HG02981 (cell line): ENCODE measurements around the gene MSL1.

Experiments used
- ATAC-seq: cut with Tn5 transposase; IDR thresholded peaks from one replicate; pipeline ENCODE4 v1.9.1; 2021; ENCODE audit warnings: mild to moderate bottlenecking, moderate library complexity; ENCODE audit not compliant: unreplicated experiment

The MSL1 gene

DNA sequence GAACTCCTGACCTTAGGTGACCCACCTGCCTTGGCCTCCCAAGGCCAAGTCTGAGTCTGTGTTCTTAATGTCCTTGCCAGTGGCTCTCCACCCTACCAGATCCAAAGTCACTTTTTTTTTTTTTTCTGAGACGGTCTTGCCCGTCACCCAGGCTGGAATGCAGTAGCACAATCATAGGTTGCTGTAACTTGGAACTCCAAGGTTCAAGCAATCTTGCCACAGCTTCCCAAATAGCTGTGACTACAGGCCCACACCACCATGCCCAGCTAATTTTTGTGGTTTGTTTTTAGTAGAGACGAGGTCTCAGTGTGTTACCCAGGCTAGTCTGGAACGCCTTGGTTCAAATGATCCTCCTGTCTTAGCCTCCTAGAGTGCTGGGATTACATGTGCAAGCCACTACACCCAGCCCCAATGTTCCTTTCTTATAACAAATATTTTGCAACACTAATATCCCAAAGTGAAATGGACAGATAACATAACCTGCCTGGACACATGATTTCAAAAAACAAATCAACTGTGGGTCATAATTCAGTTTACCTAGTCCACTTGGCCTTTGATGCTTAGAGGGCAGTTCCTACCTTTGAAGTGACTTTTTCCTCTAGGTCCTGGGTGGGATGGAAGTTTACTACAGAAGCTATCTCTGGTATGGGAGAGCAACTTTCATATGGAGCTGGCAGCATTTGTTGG, 51.5 kb downstream of the MSL1 start:
- no peak for ATAC-seq

DNA sequence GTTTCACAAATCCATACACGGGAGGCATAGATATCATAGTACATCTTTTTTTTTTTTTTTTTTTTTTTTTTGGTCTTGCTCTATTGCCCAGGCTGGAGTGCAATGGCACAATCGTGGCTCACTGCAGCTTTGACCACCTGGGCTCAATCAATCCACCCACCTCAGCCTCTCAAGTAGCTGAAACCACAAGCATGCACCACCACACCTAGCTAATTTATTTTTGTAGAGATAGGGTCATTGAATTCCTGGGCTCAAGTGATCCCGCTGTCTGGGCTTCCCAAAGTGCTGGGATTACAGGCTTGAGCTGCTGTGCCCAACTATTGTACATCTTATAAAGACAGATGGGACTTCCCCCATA, 52.0 kb downstream of the MSL1 start:
- ATAC-seq, result no peak

- ATAC-seq, result no peak
These were observed 52.7 kb downstream of the MSL1 start for GRCh38 chr17:40174514-40174913.

- no peak for ATAC-seq
These were observed 54.4 kb downstream of the MSL1 start for GRCh38 chr17:40175928-40176753.

DNA sequence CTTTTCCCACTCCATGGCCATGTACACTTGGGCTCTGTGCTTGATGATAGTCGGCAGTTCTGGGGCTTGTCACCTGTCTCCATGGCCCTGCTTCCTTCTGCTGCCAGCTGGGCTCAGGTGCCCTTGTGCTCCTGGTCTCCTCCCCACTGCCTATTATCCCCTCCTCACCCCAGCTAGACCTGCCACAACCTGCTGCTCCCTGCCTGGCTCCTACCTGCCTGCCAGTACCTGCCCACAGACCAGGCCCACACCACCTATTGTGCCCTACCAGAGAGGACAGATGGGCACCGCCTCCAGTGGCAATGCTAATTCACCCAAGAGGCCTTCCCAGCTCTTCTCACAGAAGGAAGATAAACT, 55.0 kb downstream of the MSL1 start:
- ATAC-seq, result no peak

DNA sequence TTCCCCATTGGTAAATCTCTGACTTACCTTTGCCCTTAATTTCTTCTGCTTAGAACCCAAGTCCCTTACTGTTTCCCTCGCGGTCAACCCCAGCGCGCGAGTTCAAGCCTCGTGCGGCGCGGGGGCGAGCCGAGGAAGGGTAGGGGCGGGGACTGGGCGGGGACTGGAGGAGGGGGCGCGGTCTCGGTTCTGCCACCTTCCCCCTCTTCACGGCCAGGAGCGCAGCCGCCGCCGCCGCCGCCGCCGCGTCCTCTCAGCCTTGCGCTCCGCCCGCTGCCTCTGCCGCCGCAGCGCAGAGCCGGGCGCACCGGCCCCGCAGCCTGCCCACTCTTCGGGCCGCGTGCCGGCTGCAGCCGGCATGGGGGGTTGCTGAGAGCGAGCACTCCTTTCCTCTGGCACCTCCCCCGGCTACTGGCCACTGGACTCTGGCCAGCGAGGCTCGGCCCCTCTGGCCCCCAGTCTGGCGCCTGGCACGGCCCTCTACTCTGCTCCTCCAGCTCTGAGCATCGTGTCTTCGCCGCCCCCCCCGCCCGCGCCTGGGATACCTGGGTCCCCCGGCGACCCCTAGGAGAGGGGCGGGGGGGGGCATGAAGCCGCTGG, 55.6 kb downstream of the MSL1 start, which contains the start of gene RAPGEFL1:
Gene RAPGEFL1 (plus strand): TSS at position 196 of the 600 bp plus-strand sequence. CDS start 392 bp downstream, at position 588.
- ATAC-seq, result peak; percentile 57

DNA sequence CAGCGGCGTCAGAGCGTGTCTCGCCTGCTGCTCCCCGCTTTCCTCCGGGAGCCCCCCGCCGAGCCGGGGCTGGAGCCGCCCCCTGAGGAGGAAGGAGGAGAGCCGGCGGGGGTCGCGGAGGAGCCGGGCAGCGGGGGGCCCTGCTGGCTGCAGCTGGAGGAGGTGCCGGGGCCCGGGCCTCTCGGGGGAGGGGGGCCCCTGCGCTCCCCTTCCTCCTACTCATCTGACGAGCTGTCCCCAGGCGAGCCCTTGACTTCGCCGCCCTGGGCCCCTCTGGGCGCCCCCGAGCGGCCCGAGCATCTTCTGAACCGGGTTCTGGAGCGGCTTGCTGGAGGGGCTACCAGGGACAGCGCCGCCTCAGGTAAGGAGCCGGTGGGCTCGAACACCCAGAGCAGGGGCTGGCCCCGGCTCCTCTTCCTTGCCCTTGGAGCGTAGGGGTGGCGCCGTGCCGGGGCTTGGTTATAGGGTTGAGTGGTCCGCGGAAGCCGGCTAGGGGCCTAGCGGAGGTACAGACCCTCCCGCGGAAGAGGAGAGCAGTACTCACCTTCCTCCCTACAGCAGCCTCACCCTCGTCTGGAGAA, 56.3 kb downstream of the MSL1 start:
- no peak for ATAC-seq

GRCh38 chr17:40178660-40179059, 56.9 kb downstream of the MSL1 start:
- ATAC-seq, result no peak

GRCh38 chr17:40179923-40180659, 58.3 kb downstream of the MSL1 start:
- ATAC-seq, result no peak

DNA sequence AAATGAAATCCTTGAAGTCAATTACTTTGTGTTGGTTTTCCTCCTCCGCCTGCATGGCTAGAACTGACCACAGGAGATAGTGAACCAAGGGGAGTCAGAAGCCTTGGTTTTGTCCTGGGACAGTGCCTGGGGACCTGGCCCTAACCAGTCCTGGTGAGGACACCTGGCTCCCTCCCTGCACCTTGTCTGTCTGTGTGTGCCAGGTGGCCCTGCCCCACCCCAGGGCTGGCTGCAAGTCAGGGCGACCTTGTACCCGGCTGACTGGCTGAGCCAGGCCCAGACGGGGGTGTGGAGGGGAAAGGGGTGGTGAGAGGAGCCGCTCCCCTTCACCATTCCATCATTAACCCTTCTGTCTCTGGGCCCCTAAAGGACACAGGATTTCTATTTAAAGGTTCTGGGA, 58.9 kb downstream of the MSL1 start:
- ATAC-seq, result no peak

GRCh38 chr17:40181205-40181604, 59.4 kb downstream of the MSL1 start:
- no peak for ATAC-seq

GRCh38 chr17:40182606-40183005, 60.8 kb downstream of the MSL1 start:
- ATAC-seq, result no peak
